Activated naive CD4-positive, alpha-beta T cell treated with anti-CD3 and anti-CD28 coated beads, Interleukin-2, amount 50 U/mL, for 16 hours (primary cell): ENCODE data around the gene RPS21.
"Not testable (repeated sequence)": the region's sequence is repeated elsewhere in the genome, so short reads cannot be mapped to it uniquely, and the experiment has no call there.

Source experiments
- DNase-seq: peaks from one replicate; pipeline ENCODE4 v3.0.0-alpha.2; 2020

RPS21 gene

GRCh38 chr20:62365814-62366369 is 21.0 kb upstream of the RPS21 start:
- DNase-seq, result no peak

GRCh38 chr20:62366370-62367135 is 20.4 kb upstream of the RPS21 start:
- no peak for DNase-seq

GRCh38 chr20:62367136-62367632 is 19.7 kb upstream of the RPS21 start, which contains the start of gene LAMA5:
Gene LAMA5, minus strand, starts transcription at chr20:62367312. Its CDS starts 67 bp downstream, at chr20:62367245.
- no peak for DNase-seq

- no peak for DNase-seq
These were observed 19.1 kb upstream of the RPS21 start for GRCh38 chr20:62367633-62368391.

- no peak for DNase-seq
These were observed 18.4 kb upstream of the RPS21 start for GRCh38 chr20:62368392-62368975.

- no peak for DNase-seq
These were observed 17.7 kb upstream of the RPS21 start for GRCh38 chr20:62368976-62369814.

- DNase-seq, result no peak
These were observed 17.1 kb upstream of the RPS21 start for GRCh38 chr20:62369815-62370114.

GRCh38 chr20:62370115-62370806 is 16.6 kb upstream of the RPS21 start:
- peak; percentile 39 for DNase-seq

- no peak for DNase-seq
These were observed 15.9 kb upstream of the RPS21 start for GRCh38 chr20:62370807-62371587.

- DNase-seq, result no peak
These were observed 15.3 kb upstream of the RPS21 start for GRCh38 chr20:62371588-62372041.

- DNase-seq, result no peak
These were observed 14.6 kb upstream of the RPS21 start for GRCh38 chr20:62372042-62372993.

- not testable (repeated sequence) for DNase-seq
These were observed 13.2 kb upstream of the RPS21 start for GRCh38 chr20:62373631-62374179.

GRCh38 chr20:62374331-62375152 is 12.4 kb upstream of the RPS21 start:
- DNase-seq, result no peak

- DNase-seq, result no peak
These were observed 10.5 kb upstream of the RPS21 start for GRCh38 chr20:62376112-62377063.

GRCh38 chr20:62377064-62377461 is 9.8 kb upstream of the RPS21 start:
- DNase-seq, result no peak

GRCh38 chr20:62377615-62378178 is 9.2 kb upstream of the RPS21 start:
- DNase-seq, result no peak

GRCh38 chr20:62378215-62378614 is 8.7 kb upstream of the RPS21 start:
- no peak for DNase-seq
